Small intestine (tissue), 16 donors: ENCODE measurements around the gene RMND5B. TPM values are rescaled to one million over a fixed set of nuclear protein-coding genes. Genes with fewer than 3 reads are reported as not detected.
"Not testable (repeated sequence)": the region's sequence is repeated elsewhere in the genome, so short reads cannot be mapped to it uniquely, and the experiment has no call there.

ENCODE experiments used
- DNase-seq, 2 donors: peaks; one replicate each; pipeline versions ENCODE4 v3.0.0 to v3.0.0-alpha.2; 2013
- FAIRE-seq: peaks from 2 replicates; lab custom pipeline; 2012; peaks lifted over from hg19 to GRCh38; lab: Jason Lieb, UNC
- H3K27ac ChIP-seq, 3 donors: one replicate each; pipeline ENCODE4 v1.5.1; 2013; ENCODE audit warnings: low read length in 2 of 3, mild to moderate bottlenecking in 2 of 3, control low read depth in 1 of 3, inconsistent platforms in 1 of 3, low read depth in 1 of 3, moderate library complexity in 1 of 3
- H3K27me3 ChIP-seq, 3 donors: one replicate each; pipeline ENCODE4 v1.6.1; 2013; ENCODE audit warnings: low read length in 3 of 3, inconsistent platforms in 1 of 3; ENCODE audit not compliant: control insufficient read depth in 3 of 3, insufficient read depth in 3 of 3
- H3K36me3 ChIP-seq, 3 donors: one replicate each; pipeline ENCODE4 v1.6.1; 2013; ENCODE audit warnings: low read length in 3 of 3, inconsistent platforms in 1 of 3, low read depth in 1 of 3, mild to moderate bottlenecking in 1 of 3, moderate library complexity in 1 of 3; ENCODE audit not compliant: control insufficient read depth in 3 of 3, insufficient read depth in 2 of 3
- H3K4me1 ChIP-seq, 3 donors: one replicate each; pipeline ENCODE4 v1.6.1; 2013; ENCODE audit warnings: low read length in 2 of 3, inconsistent platforms in 1 of 3, low read depth in 1 of 3, mild to moderate bottlenecking in 1 of 3, moderate library complexity in 1 of 3; ENCODE audit not compliant: control insufficient read depth in 3 of 3, insufficient read depth in 2 of 3
- H3K4me3 ChIP-seq, 3 donors: one replicate each; pipeline ENCODE4 v1.5.1; 2013; ENCODE audit warnings: low read length in 3 of 3, control low read depth in 1 of 3, inconsistent platforms in 1 of 3, low read depth in 1 of 3, mild to moderate bottlenecking in 1 of 3, moderate library complexity in 1 of 3
- H3K9me3 ChIP-seq, 2 donors: one replicate each; pipeline ENCODE4 v1.6.1; 2013; ENCODE audit warnings: low read depth in 1 of 2, low read length in 1 of 2; ENCODE audit not compliant: control insufficient read depth in 2 of 2, insufficient read depth in 1 of 2
- WGBS, 3 donors: extraction: QIAGEN DNeasy Blood & Tissue Kit; methylation state at CpG; one replicate each; pipeline ENCODE4 v1.1.7; 2013; 5-methylcytosine and 5-hydroxymethylcytosine counted together
- long read RNA-seq, 10 donors: transcript quantifications; one replicate each; lab custom pipeline, GENCODE V29; 2026
- polyA plus RNA-seq, 4 donors: library from polyadenylated mRNA; stranded (reverse) in 3 of 4; unstranded in 1 of 4; fragments of 200-250 nt in 3 of 4; fragments of 120-200 nt in 1 of 4; gene quantifications; one replicate each; pipeline versions ENCODE4 v1.2.1 to v1.2.3, GENCODE V29; 2013
- donor health status: healthy with polysubstance abuse.
- donor health status: control.
- donor health status: control.
- donor health status: Bipolar disorder and iron deficiency.
- donor health status: healthy.

Gene RMND5B, protein sequence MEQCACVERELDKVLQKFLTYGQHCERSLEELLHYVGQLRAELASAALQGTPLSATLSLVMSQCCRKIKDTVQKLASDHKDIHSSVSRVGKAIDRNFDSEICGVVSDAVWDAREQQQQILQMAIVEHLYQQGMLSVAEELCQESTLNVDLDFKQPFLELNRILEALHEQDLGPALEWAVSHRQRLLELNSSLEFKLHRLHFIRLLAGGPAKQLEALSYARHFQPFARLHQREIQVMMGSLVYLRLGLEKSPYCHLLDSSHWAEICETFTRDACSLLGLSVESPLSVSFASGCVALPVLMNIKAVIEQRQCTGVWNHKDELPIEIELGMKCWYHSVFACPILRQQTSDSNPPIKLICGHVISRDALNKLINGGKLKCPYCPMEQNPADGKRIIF
- 10 to 100 TPM; 27.1 to 34.9 (median 28.7) TPM for polyA plus RNA-seq
- long read RNA-seq, donor 1, partial matches to known transcripts = 17 of 312 reads
- long read RNA-seq, donor 1, other reads (novel, unspliced or antisense) = 291 of 312 reads
- long read RNA-seq, donor 2, partial matches to known transcripts = 0 of 2 reads
- long read RNA-seq, donor 2, other reads (novel, unspliced or antisense) = 0 of 2 reads
- long read RNA-seq, donor 3, partial matches to known transcripts = 0 of 2 reads
- long read RNA-seq, donor 3, other reads (novel, unspliced or antisense) = 0 of 2 reads
- long read RNA-seq, donor 4 = 0 reads
- long read RNA-seq, donor 5, partial matches to known transcripts = 8 of 66 reads
- long read RNA-seq, donor 5, other reads (novel, unspliced or antisense) = 57 of 66 reads
- long read RNA-seq, donor 6, partial matches to known transcripts = 5 of 103 reads
- long read RNA-seq, donor 6, other reads (novel, unspliced or antisense) = 95 of 103 reads
- long read RNA-seq, donor 7, transcript RMND5B-201 (11 exons, 1,929 nt) = major isoform, 6 of 416 reads
- long read RNA-seq, donor 7, partial matches to known transcripts = 27 of 416 reads
- long read RNA-seq, donor 7, other reads (novel, unspliced or antisense) = 382 of 416 reads
- long read RNA-seq, donor 8, partial matches to known transcripts = 0 of 26 reads
- long read RNA-seq, donor 8, other reads (novel, unspliced or antisense) = 26 of 26 reads
- long read RNA-seq, donor 9 = 0 reads
- long read RNA-seq, donor 10, partial matches to known transcripts = 265 of 274 reads
- long read RNA-seq, donor 10, other reads (novel, unspliced or antisense) = 8 of 274 reads

DNA sequence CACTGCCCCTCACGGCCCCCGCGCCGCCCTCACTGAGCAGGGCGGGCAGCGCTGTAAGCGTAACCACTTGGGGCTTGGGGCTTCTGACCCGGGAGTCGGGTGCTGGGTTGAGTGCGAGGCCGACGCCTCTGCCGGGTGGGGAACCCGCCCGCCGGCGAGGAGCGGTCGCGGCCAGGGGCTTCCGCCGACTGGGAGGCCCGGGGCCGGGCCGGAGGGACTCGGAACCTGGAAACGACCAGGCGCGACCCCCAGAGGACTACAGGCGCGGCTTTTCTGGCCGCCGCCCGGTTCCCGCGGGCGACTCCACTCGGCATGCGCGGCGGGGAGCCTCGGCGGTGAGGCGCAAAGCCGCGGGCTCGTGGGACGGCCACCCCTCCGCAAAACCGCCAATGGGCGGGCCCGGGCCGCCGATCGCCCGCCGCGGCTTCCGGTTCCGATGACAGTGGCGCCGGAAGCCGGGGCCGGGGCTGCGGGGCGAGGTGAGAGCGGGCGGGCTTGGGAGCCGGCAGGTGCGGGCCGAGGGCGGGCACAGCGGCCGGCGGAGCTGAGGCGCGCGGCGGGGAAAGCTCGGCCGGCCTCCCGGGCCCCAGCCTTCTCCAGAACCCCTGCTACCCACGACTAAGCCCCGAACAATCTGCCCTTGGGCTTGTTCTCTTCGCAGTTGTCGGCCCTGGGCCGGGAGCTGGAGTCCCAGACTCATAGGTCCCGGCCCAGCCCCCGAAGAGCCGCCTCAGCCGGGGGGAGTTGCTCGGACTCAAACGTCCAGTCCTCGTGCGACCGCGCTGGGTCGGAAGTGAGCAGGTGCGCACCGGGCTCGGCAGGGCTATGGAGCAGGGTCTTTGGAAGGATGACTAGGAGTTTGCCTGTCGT is at the start of gene RMND5B:
Gene RMND5B (plus strand): TSS at position 439 of the 870 bp plus-strand sequence. CDS start 7,106 bp downstream, outside the sequence.
- no peaks in the 10 kb centered on the region for H3K27me3 ChIP-seq
- H3K4me3 ChIP-seq = peak within 1 kb of the TSS; percentile 76 to 90 (median 80)
- H3K36me3 ChIP-seq = peaks cover 0 to 8% (median 0%) of the 10 kb centered on the region in 3 donors
- peaks cover 0 to 5% (median 4%) of the 10 kb centered on the region in 3 donors for H3K4me1 ChIP-seq
- DNase-seq = peak; percentile 85 to 93
- FAIRE-seq = no peak
- H3K27ac ChIP-seq = peak within 1 kb of the TSS; percentile 81 to 92 (median 89)
- no peaks in the 10 kb centered on the region for H3K9me3 ChIP-seq
- 0 to 1% (median 0%) methylated on average over 69 to 102 of the region's 102 CpGs for WGBS, 3 donors

DNA sequence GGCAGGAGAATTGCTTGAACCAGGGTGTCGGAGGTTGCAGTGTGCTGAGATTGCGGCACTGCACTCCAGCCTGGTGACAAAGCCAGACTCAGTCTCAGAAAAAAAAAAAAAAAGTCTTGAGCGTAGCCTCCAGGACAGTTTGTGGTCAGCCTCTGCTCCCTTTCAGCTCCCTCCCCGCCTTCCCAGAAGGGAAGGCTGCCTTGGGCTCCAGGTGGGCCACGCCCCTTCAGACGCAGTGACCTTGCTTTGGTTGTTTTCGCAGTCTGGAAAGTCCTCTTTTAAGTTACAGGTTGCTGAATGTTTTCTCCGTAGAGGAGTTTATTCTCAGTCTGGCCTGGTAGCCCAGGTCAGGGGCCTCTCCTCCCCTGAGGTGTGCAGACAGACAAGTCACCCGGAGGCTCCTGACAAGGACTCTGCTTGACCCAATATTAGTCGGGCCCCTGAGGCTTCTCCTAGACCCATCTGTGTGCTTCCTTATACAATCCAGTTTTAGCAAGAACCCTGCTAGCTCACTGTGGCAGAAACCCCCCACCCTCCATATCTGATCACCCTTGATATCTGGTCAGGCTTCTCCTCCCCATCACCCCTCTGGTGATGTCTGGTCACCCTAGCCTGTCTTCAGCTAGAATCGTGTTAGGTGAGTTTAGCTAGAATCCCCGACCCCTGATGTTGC is 49.1 kb upstream of the RMND5B start:
- H3K27ac ChIP-seq = no peak overlapping the region
- no peak overlapping the region for H3K4me3 ChIP-seq
- WGBS, 3 donors = 45 to 68% (median 56%) methylated on average over 11 to 12 of the region's 12 CpGs
- DNase-seq = no peak
- H3K36me3 ChIP-seq = no peaks in the 10 kb centered on the region
- H3K4me1 ChIP-seq = no peaks in the 10 kb centered on the region
- H3K9me3 ChIP-seq = no peaks in the 10 kb centered on the region
- peaks cover 0 to 10% (median 6%) of the 10 kb centered on the region in 3 donors for H3K27me3 ChIP-seq
- no peak for FAIRE-seq

DNA sequence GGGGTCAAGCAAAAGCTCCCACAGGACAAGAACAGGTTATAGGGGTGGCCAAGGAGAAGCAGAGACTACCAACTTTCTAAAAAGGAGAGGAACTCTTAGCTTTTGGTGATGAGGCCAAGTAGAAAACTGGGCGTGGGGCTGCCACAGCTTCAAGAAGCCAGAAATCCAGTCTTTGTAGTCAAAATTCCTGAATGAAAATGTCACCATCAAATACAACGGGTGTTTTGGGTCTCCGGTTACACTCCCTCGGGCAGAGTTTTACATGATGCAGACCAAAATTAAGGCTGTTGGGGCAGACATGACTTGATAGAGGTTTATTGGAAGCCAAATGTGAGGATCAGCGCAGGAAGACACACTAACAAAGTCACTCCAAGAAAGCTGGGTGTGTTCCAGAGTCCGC is 46.9 kb upstream of the RMND5B start:
- FAIRE-seq (no peak), DNase-seq (no peak)
- Histone ChIP-seq H3K27ac (no peak overlapping the region), H3K4me3 (no peak overlapping the region), H3K4me1 (no peaks in the 10 kb centered on the region), H3K36me3 (no peaks in the 10 kb centered on the region), H3K9me3 (no peaks in the 10 kb centered on the region), H3K27me3 (peaks cover 0 to 10% (median 6%) of the 10 kb centered on the region in 3 donors)
- 74 to 80% (median 79%) methylated on average over 6 of the region's 6 CpGs for whole genome bisulfite sequencing, 3 donors

DNA sequence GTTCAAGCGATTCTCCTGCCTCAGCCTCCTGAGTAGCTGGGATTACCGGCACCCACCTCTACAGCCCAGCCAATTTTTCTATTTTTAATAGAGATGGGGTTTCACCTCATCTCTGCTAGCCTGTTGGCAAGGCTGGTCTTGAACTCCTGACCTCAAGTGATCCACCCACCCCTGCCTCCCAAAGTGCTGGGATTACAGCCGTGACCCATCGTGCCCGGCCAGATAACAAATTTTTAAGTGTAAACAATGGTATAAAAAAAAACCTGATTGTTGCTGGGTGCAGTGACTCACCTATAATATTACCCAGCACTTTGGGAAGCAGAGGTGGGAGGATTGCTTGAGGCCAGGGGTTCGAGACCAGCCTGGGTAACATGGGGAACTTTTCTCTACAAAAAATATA is 45.5 kb upstream of the RMND5B start:
- FAIRE-seq (no peak), DNase-seq (no peak)
- Histone ChIP-seq H3K4me1 (no peaks in the 10 kb centered on the region), H3K36me3 (no peaks in the 10 kb centered on the region), H3K27me3 (peaks cover 0 to 10% (median 6%) of the 10 kb centered on the region in 3 donors), H3K27ac (no peak overlapping the region), H3K4me3 (no peak overlapping the region), H3K9me3 (no peaks in the 10 kb centered on the region)
- 39 to 55% (median 44%) methylated on average over 6 of the region's 6 CpGs for WGBS, 3 donors

DNA sequence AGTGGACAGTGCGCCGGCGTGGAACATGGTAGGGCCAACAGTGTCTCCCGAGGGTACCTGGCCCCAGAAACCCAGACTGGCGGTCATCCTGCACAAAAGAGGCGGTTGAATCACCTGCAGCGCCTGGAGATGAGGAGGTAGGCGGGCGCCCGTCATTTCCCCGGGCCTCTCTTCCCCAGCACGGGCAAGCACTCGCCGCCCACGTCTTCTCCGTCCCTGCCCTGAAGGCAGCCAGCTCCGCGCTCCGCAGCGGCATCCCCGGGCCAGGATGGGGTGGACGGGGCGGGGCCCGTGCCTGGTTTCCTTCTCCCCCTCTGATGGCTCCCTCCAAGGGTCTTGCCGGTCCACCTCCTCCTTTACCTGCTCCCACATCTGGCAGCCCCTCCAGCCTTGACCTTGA is 44.5 kb upstream of the RMND5B start:
- no peaks in the 10 kb centered on the region for H3K4me1 ChIP-seq
- no peak overlapping the region for H3K4me3 ChIP-seq
- H3K36me3 ChIP-seq = no peaks in the 10 kb centered on the region
- WGBS, 3 donors = 41 to 45% (median 45%) methylated on average over 21 to 25 of the region's 25 CpGs
- FAIRE-seq = no peak
- no peak overlapping the region for H3K27ac ChIP-seq
- no peaks in the 10 kb centered on the region for H3K9me3 ChIP-seq
- DNase-seq = no peak
- peaks cover 0 to 10% (median 6%) of the 10 kb centered on the region in 3 donors for H3K27me3 ChIP-seq

DNA sequence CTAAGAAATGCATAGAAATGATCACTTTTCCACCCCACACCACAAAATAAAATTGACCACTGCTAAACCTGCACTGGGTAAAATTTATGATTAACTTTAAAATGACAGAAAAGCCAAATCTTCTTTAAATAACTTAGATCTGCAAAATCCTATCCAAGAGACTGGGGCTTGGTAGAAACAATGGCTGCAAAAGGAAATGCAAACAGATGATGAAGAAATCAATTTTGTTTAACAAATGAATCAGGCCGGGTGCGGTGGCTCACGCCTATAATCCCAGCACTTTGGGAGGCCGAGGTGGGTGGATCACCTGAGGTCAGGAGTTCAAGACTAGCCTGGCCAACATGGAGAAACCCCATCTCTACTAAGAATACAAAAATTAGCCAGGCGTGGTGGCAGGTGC is 43.6 kb upstream of the RMND5B start:
- not testable (repeated sequence) for H3K27ac ChIP-seq, H3K9me3 ChIP-seq, H3K4me1 ChIP-seq, FAIRE-seq, H3K4me3 ChIP-seq, H3K36me3 ChIP-seq, H3K27me3 ChIP-seq, DNase-seq
- 37 to 57% (median 38%) methylated on average over 5 of the region's 5 CpGs for WGBS, 3 donors

DNA sequence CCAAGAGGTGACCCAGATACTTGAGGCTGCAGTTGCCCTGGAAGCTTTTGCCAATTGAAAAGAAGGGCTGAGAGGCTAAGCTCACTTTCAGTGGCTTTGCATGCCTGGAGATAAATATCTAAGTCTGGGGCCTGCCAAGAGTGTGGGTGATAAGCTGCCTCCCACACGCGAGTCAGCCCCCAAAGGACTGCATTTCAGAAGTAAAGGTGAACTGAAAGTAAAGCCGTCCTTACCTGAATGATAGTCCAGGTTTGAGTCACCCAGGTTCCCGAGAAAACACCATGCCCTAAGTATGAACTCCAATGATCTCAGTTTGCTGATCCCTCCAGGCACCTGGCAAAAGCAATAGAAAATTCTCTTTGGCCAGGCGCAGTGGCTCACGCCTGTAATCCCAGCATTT is 40.0 kb upstream of the RMND5B start:
- Histone ChIP-seq H3K27ac (no peak overlapping the region), H3K27me3 (peaks cover 0 to 6% (median 5%) of the 10 kb centered on the region in 3 donors), H3K4me3 (no peak overlapping the region), H3K4me1 (no peaks in the 10 kb centered on the region), H3K9me3 (no peaks in the 10 kb centered on the region), H3K36me3 (no peaks in the 10 kb centered on the region)
- WGBS, 3 donors = 69 to 77% (median 69%) methylated on average over 6 of the region's 6 CpGs
- DNase-seq (no peak), FAIRE-seq (no peak)
